ENCODE measurements around the gene DIP2C.
"Not testable (repeated sequence)": the region's sequence is repeated elsewhere in the genome, so short reads cannot be mapped to it uniquely, and the experiment has no call there.

The DIP2C gene

GRCh38 chr10:470339-471003, 219.0 kb downstream of the DIP2C start:
- DNase-seq = no peak

DNA sequence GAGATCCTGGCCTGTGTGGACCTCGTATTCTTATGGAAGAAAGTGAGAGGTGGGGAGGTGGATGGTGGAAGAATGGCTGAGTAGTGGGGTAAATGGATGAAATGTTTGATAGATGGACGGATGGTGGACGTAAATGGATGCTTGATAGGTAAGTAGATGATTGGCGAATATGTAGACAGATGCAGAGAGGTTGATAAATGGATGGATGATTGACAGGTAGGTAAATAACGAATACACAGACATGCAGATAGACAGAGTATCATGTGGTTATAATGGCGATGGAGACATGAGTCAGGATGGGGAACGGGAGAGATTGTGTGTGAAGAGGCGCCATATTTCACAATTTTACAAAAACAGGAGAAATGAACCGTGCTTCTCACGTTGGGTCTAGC, 219.5 kb downstream of the DIP2C start:
- no peak for DNase-seq

DNA sequence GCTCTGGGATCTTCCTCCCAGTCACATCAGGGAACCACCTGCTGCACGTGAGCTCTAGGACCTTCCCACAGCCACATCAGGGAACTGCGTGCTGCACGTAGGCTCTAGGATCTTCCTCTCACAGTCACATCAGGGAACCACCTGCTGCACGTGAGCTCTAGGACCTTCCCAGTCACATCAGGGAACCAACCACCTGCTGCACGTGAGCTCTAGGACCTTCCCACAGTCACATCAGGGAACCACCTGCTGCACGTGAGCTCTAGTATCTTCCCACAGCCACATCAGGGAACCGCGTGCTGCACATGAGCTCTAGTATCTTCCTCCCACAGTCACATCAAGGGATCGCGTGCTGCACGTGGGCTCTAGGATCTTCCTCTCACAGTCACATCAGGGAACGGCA, 229.7 kb downstream of the DIP2C start:
- no peak for DNase-seq

DNA sequence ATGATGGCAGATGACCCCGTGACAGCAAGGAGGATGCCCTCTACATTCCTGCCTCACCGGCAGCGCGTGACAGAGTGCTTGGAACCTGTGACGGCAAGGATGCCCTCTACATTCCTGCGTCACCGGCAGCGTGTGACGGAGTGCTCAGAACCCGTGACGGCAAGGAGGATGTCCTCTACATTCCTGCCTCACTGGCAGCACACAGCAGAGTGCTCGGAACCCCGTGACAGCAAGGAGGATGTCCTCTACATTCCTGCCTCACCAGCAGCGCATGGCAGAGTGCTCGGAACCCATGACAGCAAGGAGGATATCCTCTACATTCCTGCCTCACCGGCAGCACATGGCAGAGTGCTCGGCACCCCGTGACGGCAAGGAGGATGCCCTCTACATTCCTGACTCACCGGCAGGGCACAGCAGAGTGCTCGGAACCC, 231.0 kb downstream of the DIP2C start:
- DNase-seq = no peak

DNA sequence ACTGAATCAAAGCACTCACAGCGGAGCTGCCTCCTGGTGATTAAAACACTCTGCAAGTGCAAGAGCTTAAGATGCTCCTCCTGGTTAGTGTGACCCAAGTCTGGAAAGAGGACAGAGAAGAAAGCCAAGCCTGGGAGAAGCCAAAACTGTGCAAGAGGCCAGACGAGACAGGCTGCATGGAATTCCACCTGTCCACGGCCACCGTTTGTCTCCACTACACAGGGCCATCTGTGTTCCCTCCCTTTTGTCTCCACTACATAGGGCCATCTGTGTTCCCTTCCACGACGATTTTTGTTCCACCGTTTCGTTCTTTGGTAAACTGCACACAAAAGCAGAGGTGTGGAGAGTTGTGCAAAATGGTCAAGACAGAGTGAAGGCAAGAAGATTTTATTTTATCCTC, 233.0 kb downstream of the DIP2C start:
- DNase-seq = no peak

DNA sequence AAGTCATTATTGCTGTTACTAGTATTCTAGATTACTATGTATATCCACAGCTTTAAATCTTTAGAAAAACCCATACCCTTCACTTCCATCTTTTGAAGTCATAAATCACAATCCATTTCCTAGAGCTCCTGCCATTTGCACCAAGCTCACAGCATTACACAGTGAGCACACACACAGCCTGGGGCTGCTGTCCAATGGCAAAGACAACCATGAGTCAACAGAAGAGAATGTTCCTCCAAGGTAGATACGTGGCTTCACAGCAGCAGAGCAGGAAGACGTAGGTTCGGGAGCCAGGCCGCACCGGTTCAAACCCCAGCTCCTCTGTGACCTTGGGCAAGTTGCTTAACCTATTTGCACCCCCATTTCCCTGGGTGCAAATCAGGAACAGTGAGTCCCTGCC, 234.6 kb downstream of the DIP2C start:
- DNase-seq = peak; percentile 67

DNA sequence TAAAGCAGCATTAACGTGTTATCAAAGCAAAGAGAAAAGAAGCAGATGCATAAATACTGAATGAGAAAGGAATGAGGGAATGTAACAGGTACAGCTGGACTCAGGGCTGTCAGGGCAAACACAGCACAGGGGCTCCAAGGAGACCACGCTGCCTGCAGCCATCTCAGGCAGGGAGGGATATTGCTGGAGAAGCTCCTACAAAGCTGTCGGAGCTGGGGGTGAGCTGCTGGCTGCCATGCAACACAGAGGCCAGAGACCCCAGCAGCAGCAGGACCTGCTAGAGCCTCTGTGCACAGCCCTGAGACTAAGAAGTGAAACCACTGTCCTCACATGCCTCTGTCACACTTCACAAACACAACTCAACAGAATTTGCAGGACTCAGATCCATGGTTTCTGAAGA, 235.8 kb downstream of the DIP2C start:
- no peak for DNase-seq

DNA sequence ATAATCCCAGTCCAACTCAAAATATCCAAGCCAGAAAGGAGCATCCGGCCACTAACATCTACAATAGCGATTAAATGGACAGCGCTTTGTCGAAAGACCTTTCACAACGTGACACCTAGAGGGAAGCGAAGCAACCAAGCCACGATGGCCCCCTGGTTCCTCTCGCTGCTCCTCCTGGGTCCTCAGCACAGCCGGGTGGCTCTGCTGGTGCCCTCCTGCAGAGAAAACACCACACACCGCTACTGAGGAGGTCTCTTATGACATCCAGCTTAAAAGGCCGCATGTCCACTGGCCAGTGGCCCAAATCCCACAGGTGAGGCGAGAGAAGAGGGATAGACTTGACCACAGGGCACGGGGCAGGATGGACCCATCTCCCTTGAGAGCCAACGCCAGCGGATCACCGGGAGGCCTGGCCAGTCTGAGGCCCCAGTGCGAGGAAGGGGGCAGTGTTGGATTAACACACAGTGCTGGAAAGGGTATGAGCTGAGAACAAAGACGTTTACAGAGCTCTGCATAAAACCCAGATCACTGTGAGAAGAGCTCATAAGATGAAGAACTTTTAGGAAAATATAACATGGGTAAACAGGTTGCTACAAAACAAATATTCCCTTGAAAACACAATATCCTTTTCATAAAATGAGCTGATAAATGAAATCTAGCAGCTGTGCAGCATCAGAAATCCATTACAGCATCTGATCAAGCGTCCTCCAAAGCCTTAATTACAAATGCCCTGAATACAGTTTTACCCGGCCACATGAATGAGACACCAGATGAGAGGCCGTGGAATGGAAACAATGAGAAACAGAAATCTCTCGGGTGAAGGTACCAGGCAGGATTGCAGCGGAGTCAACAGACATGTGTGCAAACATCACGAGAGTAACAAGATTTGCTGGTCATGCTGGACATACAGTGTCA, 236.7 kb downstream of the DIP2C start:
- no peak for DNase-seq

- no peak for DNase-seq
These were observed 237.6 kb downstream of the DIP2C start for GRCh38 chr10:451856-452255.

DNA sequence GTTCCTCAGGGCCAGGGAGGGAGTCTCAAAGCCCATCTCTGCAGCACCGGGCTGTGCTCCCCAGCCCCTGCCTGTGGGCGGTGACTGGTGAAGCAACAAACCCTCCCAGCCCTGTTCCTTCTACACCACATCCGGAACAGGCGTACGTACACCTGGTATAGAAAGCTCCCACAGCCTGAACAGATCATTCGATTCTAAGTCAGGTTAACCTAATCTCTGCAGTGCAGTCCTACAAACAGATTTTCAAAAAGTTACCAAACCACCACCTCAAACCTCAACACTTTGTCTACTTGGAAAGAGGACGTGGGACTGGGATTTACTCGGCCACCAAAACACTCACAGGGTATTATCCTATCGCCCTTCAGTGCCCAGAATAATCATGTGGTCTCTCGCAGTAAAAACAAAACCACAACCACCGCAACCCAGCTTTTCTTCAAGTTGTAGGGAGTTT, 238.4 kb downstream of the DIP2C start:
- no peak for DNase-seq

DNA sequence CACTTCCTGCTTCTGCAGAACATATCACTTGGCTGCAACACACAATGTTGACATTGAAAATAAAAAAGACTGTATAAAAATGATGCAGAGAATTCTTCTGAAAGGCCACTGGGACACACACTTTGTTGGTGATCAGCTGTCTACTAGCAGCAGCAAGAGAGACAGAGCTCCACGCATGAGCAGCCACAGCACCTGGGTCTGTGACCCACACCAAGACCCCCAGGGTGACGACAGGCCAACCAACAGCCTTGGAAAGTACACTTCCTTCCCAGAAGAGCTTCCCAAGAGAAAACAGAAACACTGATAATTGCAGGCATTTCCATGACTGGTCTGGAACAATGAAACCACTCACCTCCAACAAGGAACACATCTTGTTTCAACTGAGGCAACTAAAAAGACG, 239.0 kb downstream of the DIP2C start:
- no peak for DNase-seq

GRCh38 chr10:449331-449730, 240.1 kb downstream of the DIP2C start:
- DNase-seq = not testable (repeated sequence)

DNA sequence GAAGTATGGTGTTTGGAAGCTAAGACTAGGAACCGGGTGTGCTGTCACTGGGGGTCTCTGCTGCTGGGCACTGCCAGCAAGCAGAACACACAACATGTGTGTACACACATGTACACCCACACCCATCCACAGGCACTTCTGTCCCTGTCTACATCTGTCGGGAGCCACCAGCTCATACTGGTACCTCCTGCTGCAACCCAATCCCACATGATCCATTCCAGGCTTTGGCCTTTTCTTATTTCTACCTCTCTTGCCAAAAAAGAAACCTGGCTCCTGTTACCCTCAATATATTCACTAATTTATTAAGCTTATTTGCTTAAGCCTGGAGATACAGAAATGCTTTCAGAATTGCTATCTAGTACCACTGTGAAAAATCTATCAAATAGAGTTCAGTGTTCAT, 246.0 kb downstream of the DIP2C start:
- DNase-seq = no peak

DNA sequence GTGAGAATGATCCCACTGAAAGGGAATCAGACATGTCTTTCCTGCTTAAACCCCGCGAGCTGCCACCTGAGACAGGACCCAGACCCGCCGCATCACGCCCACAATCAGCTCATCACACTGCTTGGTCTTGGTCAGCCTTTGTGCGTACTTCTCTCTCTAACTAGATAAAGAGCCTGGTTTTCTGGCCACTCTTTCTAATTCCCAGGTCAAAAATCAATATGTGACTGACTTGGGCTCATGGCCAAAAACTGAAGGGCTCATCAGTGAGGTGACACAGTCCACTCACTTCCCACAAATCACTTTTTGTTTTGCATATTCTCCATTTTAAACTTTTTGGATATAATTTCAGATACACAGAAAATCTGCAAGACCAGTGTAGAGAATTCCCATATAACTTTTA, 247.3 kb downstream of the DIP2C start:
- no peak for DNase-seq

DNA sequence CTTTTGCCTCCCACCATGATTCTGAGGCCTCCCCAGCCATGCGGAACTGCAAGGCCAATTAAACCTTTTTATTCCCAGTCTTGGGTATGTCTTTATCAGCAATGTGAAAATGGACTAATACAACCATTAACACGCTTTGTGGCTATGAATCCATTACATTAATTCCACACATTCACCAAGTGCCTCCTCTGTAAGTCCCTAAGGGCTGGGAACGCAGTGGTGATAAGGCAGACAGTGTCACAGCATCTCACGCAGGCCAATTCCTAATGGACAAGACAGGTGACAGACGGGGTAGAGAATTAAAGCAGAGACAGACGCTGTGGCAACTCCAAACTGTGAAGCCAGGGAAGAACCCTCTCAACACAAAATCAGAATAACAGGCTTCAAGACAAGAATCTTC, 247.8 kb downstream of the DIP2C start:
- no peak for DNase-seq

DNA sequence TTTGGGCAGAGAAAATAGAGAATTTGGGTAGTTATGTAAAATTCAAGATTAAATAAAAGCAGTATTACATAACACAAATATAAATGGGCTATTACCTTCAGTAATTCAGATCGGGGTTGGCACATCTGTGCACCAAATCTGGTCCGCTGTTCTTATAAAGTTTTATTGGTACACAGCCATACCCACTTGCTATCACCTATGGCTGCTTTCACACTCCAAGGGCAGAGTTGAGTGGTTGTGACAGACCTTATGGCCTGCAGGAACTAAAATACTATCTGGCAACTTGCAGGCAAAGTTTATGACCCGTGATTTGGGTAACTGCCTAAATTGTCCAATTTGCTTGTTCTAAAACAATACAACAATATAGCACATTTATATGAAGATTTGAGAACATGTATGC, 249.3 kb downstream of the DIP2C start:
- no peak for DNase-seq

- DNase-seq = no peak
These were observed 251.6 kb downstream of the DIP2C start for GRCh38 chr10:437698-438490.

DNA sequence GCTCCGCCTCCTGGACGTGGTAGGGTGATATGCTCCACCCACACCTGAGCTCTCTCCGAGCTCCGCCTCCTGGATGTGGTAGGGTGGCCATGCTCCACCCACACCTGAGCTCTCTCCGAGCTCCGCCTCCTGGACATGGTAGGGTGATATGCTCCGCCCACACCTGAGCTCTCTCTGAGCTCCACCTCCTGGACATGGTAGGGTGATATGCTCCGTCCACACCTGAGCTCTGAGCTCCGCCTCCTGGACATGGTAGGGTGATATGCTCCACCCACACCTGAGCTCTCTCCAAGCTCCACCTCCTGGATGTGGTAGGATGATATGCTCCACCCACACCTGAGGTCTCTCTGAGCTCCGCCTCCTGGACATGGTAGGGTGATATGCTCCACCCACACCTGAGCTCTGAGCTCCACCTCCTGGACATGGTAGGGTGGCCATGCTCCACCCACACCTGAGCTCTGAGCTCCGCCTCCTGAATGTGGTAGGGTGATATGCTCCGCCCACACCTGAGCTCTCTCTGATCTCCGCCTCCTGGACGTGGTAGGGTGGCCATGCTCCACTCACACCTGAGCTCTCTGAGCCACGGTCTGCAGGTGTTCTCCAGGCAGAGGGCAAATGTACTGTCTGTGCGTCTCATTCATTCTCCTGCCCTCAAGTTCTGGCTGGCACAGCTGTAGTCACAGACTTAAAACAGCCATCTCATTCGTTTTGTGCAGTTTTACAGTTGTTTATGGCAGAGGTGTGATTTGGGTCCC, 252.4 kb downstream of the DIP2C start:
- DNase-seq = no peak

DNA sequence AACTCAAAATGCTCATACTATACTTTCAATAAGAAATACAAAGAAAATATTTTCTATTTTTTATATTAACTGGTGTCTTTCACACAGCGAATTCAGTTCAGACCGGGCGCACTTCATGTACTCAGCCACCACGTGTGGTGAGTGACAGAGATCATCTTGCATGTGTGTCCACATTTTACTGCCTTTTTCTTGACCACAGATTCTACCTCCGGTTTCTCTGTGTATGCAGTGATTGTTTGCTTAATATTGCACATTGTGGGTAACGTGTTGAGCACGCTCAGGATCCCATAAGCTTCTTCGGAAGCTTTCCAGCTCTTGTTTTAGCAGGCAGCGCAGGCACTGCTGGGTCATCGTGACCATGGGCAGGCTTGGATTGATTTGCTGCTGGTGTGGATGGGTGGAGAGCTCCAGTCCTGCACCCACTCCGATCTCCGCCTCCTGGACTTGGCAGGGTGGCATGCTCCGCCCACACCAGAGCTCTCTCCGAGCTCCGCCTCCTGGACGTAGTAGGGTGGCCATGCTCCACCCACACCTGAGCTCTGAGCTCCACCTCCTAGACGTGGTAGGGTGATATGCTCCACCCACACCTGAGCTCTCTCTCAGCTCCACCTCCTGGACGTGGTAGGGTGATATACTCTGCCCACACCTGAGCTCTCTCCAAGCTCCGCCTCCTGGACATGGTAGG, 253.3 kb downstream of the DIP2C start:
- DNase-seq = no peak

DNA sequence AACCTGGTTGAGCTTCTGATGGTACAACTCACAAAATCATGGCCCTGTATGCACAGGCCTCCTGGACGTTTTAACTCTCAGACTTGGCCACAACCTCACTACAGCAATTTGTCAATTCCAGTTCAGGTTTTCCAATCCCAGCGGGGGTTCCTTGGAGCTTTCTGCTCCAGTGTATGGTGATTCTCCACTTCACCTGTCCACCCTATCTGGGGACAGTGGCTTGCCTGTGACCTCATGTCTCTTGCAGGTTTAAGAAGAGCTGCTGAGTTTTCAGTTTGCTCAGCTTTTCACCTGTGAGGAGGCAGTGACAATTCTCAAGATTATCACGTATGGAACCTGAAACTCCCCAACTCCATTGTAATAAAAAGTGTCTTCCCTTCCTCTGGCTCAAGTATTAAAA, 254.1 kb downstream of the DIP2C start:
- no peak for DNase-seq

- DNase-seq = no peak
These were observed 259.8 kb downstream of the DIP2C start for GRCh38 chr10:429696-430095.
